CD4-positive, alpha-beta T cell (primary cell): ENCODE results near the gene TPCN2. TPM values are rescaled to one million over a fixed set of nuclear protein-coding genes. Genes with fewer than 3 reads are reported as not detected.

Experiments
- ATAC-seq: fragments of 200-7000 bp; cut with Tn5 transposase; one replicate; pipeline ENCODE4 v1.10.0; 2022; ENCODE audit warnings: mild to moderate bottlenecking; ENCODE audit not compliant: poor library complexity
- CTCF ChIA-PET: fragments of 350-600 bp; sonication (Branson Sonifier 250); formaldehyde crosslinking; loops from one replicate; lab custom pipeline; 2021; ENCODE audit warnings: antibody characterized with exemption, inconsistent platforms; lab: Charles Lee
- POLR2A ChIA-PET: fragments of 350-600 bp; sonication (Branson Sonifier 250); formaldehyde crosslinking; loops from one replicate; lab custom pipeline; 2021; ENCODE audit warnings: antibody characterized with exemption, inconsistent platforms; lab: Charles Lee
- DNase-seq, 14 experiments: peaks; one replicate each; pipeline ENCODE4 v3.0.0-alpha.2; 2013 to 2020; ENCODE audit warnings: mixed read lengths in 2 of 14
- H3K27ac ChIP-seq, 2 donors: one replicate each; pipeline versions ENCODE4 v1.5.1 to v1.7.0; 2013; ENCODE audit warnings: low read length in 2 of 2, low read depth in 1 of 2, mild to moderate bottlenecking in 1 of 2
- H3K27me3 ChIP-seq, 2 experiments: 1 replicate in 1 of 2; 2 replicates in 1 of 2; pipeline versions ENCODE4 v1.6.1 to v1.7.0; 2013; ENCODE audit warnings: low read length in 2 of 2, control low read depth in 1 of 2, mild to moderate bottlenecking in 1 of 2, moderate library complexity in 1 of 2; ENCODE audit not compliant: insufficient read depth in 2 of 2, control insufficient read depth in 1 of 2
- H3K36me3 ChIP-seq: one replicate; pipeline ENCODE4 v1.6.1; 2013; ENCODE audit warnings: low read length, control low read depth; ENCODE audit not compliant: insufficient read depth
- H3K4me1 ChIP-seq: one replicate; pipeline ENCODE4 v1.6.1; 2013; ENCODE audit warnings: low read length, control low read depth; ENCODE audit not compliant: insufficient read depth
- H3K4me3 ChIP-seq: one replicate; pipeline ENCODE4 v1.5.1; 2013; ENCODE audit warnings: mild to moderate bottlenecking, low read length, moderate library complexity
- H3K9me3 ChIP-seq, 2 experiments: 1 replicate in 1 of 2; 2 replicates in 1 of 2; pipeline versions ENCODE4 v1.6.1 to v1.7.0; 2013; ENCODE audit warnings: low read length in 2 of 2, mild to moderate bottlenecking in 2 of 2, control low read depth in 1 of 2, moderate library complexity in 1 of 2; ENCODE audit not compliant: control insufficient read depth in 1 of 2, insufficient read depth in 1 of 2
- H3K27ac Mint-ChIP-seq: one replicate; pipeline ENCODE4 v1.8.0; 2020; ENCODE audit warnings: mixed read lengths
- H3K27me3 Mint-ChIP-seq: one replicate; pipeline ENCODE4 v1.8.0; 2021; ENCODE audit warnings: mixed read lengths
- H3K36me3 Mint-ChIP-seq: one replicate; pipeline ENCODE4 v1.8.0; 2021; ENCODE audit warnings: low read depth, mixed read lengths
- H3K4me1 Mint-ChIP-seq: one replicate; pipeline ENCODE4 v1.8.0; 2021; ENCODE audit warnings: low read depth, mixed read lengths
- H3K4me3 Mint-ChIP-seq: one replicate; pipeline ENCODE4 v1.8.0; 2020; ENCODE audit warnings: mild to moderate bottlenecking, mixed read lengths
- H3K9me3 Mint-ChIP-seq: one replicate; pipeline ENCODE4 v1.8.0; 2020; ENCODE audit warnings: mixed read lengths
- intact Hi-C, 2 experiments: fragments of 100-400 bp; cut with DNase I in 1 of 2; cut with micrococcal nuclease in 1 of 2; formaldehyde crosslinking; loops; one replicate each; pipeline versions ENCODE4 v1.15.1 to v1.9.0; 2023 to 2025; cut with DNase I, micrococcal nuclease
- total RNA-seq, 174 experiments: library from RNA in 2 of 174; stranded (reverse) in 2 of 174; gene quantifications; one replicate each; pipeline ENCODE4 v1.2.3 and lab custom pipeline; 2021 to 2026
- TF ChIP-seq, protein P1 (sequence below): fragments of 200-600 bp; IDR thresholded peaks from one replicate; pipeline ENCODE4 v1.8.0; 2022; ENCODE audit warnings: antibody characterized with exemption, mild to moderate bottlenecking

The TPCN2 gene
- total RNA-seq, 2 experiments from 2014 or later: 10.2 to 11.5 TPM

DNA sequence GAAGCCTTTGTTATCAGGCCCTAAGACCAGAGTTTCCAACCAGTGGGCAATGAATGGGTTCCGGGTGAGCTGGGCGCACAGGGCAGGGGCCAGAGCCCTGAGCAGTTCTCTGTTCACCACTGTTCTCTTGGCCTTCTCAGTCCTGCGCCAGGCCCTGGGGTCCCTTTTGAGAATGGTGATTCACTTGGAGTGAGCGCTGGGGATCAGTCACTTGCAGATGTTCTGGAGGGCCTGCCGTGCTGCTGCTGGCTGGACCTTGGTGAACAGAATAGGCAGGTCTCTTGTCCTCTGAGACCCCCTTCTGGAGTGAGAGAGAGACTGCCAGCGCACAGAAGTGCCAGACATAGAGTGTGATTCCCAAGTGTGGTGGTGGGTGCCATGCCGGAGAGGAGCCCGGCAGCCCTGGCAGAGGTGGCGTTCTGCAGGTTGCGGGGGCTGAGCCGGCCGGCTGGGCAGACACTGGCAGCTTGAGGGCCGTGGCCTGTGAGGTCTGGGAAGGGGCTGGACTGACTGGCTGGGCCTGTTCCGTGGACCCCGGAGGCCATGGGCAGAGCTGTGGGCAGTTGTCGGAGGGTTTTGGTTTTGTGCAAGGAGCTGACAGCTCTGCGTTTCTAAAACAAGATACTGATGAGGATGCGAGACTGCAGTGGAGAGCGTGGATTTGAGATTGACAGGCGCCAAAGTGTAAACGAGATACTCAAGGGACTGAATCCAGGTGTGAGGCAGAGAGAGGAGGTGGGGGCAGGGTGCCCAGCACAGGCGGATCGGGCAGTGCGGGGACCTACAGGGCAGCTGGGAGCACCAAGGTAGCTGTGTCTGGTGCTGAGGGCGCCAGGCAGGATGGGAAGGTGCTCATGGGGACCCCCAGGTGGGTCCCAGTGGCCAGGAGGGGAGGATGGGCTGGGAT lies 12.3 kb downstream of the TPCN2 start:
- DNase-seq (no peak), ATAC-seq (no peak)
- no peak overlapping the region for H3K27ac ChIP-seq
- H3K27ac Mint-ChIP-seq: peak overlapping the region; percentile 20
- no peak overlapping the region for H3K4me3 ChIP-seq
- no peaks in the 10 kb centered on the region for H3K9me3 ChIP-seq
- no peaks in the 10 kb centered on the region for H3K9me3 Mint-ChIP-seq
- ChIA-PET CTCF (no interaction called here), POLR2A (no interaction called here)
- H3K4me1 Mint-ChIP-seq: no peaks in the 10 kb centered on the region
- H3K36me3 Mint-ChIP-seq: peaks cover 14% of the 10 kb centered on the region
- no peaks in the 10 kb centered on the region for H3K27me3 Mint-ChIP-seq
- peaks cover 18% of the 10 kb centered on the region for H3K36me3 ChIP-seq
- intact Hi-C loops: no loop called here
- H3K27me3 ChIP-seq: no peaks in the 10 kb centered on the region
- H3K4me3 Mint-ChIP-seq: no peak overlapping the region
- TF ChIP-seq, protein P1, sequence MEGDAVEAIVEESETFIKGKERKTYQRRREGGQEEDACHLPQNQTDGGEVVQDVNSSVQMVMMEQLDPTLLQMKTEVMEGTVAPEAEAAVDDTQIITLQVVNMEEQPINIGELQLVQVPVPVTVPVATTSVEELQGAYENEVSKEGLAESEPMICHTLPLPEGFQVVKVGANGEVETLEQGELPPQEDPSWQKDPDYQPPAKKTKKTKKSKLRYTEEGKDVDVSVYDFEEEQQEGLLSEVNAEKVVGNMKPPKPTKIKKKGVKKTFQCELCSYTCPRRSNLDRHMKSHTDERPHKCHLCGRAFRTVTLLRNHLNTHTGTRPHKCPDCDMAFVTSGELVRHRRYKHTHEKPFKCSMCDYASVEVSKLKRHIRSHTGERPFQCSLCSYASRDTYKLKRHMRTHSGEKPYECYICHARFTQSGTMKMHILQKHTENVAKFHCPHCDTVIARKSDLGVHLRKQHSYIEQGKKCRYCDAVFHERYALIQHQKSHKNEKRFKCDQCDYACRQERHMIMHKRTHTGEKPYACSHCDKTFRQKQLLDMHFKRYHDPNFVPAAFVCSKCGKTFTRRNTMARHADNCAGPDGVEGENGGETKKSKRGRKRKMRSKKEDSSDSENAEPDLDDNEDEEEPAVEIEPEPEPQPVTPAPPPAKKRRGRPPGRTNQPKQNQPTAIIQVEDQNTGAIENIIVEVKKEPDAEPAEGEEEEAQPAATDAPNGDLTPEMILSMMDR: no peak
- peaks cover under 1% of the 10 kb centered on the region for H3K4me1 ChIP-seq

GRCh38 chr11:69061713-69062053 lies 13.0 kb downstream of the TPCN2 start:
- no peak overlapping the region for H3K4me3 ChIP-seq
- DNase-seq: no peak
- no peaks in the 10 kb centered on the region for H3K9me3 Mint-ChIP-seq
- peak overlapping the region; percentile 20 for H3K27ac Mint-ChIP-seq
- H3K27ac ChIP-seq: no peak overlapping the region
- no peaks in the 10 kb centered on the region for H3K27me3 Mint-ChIP-seq
- H3K9me3 ChIP-seq: no peaks in the 10 kb centered on the region
- no peak for ATAC-seq
- ChIA-PET CTCF (no interaction called here), POLR2A (no interaction called here)
- peaks cover 19% of the 10 kb centered on the region for H3K36me3 ChIP-seq
- no peaks in the 10 kb centered on the region for H3K4me1 ChIP-seq
- intact Hi-C loops: no loop called here
- peaks cover 14% of the 10 kb centered on the region for H3K36me3 Mint-ChIP-seq
- H3K27me3 ChIP-seq: no peaks in the 10 kb centered on the region
- H3K4me3 Mint-ChIP-seq: no peak overlapping the region
- TF ChIP-seq, protein P1: no peak
- no peaks in the 10 kb centered on the region for H3K4me1 Mint-ChIP-seq

GRCh38 chr11:69062169-69062855 lies 13.6 kb downstream of the TPCN2 start:
- peaks cover 20% of the 10 kb centered on the region for H3K36me3 ChIP-seq
- H3K4me1 ChIP-seq: no peaks in the 10 kb centered on the region
- Mint-ChIP-seq H3K27me3 (no peaks in the 10 kb centered on the region), H3K4me3 (no peak overlapping the region), H3K27ac (no peak overlapping the region), H3K4me1 (no peaks in the 10 kb centered on the region), H3K36me3 (peaks cover 14% of the 10 kb centered on the region), H3K9me3 (no peaks in the 10 kb centered on the region)
- ChIA-PET CTCF (no interaction called here), POLR2A (no interaction called here)
- ATAC-seq (no peak), DNase-seq (no peak)
- intact Hi-C loops: no loop called here
- TF ChIP-seq, protein P1: no peak
- no peak overlapping the region for H3K4me3 ChIP-seq
- no peaks in the 10 kb centered on the region for H3K9me3 ChIP-seq
- H3K27me3 ChIP-seq: no peaks in the 10 kb centered on the region
- no peak overlapping the region for H3K27ac ChIP-seq
